ENCODE measurements around the gene COL6A5. TPM values are rescaled to one million over a fixed set of nuclear protein-coding genes. Genes with fewer than 3 reads are reported as not detected.

COL6A5 gene
- total and polyA plus RNA-seq, 2 donors (not counting 1 experiment from before 2014, with no cell fraction given) = 0.06 to 0.66 TPM

DNA sequence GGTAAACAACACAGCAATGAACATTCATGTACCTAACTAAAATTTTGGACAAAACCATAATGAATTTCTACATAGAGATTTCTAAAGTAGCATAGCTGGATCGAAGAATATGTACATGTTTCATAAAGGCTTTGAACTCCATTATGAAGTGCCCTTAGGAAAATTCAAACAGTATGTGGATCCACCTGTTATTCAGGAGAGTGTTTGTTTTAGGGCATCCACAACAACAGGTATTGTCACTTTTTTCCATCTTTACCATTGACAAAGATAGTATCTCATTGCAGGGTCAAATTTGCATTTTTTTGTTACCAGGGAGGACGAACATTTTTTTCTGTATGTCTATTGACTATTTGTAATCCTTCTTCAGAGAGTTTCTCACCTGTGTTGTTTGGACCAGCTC lies 75.0 kb downstream of the COL6A5 start:
- Histone ChIP-seq H3K27me3 (ENCODE audit: control insufficient read depth, insufficient read depth, low read length) (no peaks in the 10 kb centered on the region), H3K79me2 (ENCODE audit: control insufficient read depth, insufficient read depth, low read length) (no peaks in the 10 kb centered on the region), H2AFZ (ENCODE audit: low read length) (no peak overlapping the region), H3K4me2 (ENCODE audit: extremely low read depth, insufficient read depth, low read length) (no peak overlapping the region), H3K27ac (ENCODE audit: insufficient read depth, low read length) (no peak overlapping the region), H3K4me3 (replicated peaks in 1 of 4; ENCODE audit: control extremely low read depth in 1 of 4, insufficient read depth in 1 of 4, low read depth in 3 of 4, low read length in 4 of 4) (no peak overlapping the region), H3K36me3 (ENCODE audit: control insufficient read depth, insufficient read depth, low read length) (no peaks in the 10 kb centered on the region), H3K4me1 (ENCODE audit: control insufficient read depth, extremely low read depth, insufficient read depth, low read length) (no peaks in the 10 kb centered on the region), H3K9me3 (ENCODE audit: control insufficient read depth, insufficient read depth, low read depth, low read length) (no peaks in the 10 kb centered on the region), H4K20me1 (ENCODE audit: control insufficient read depth, extremely low read depth, insufficient read depth, low read length) (no peaks in the 10 kb centered on the region), H3K9ac (ENCODE audit: insufficient read depth, low read length) (no peak overlapping the region)
- DNase-seq (ENCODE audit: low read depth in 2 of 2) = no peak
- TF ChIP-seq, protein P1, sequence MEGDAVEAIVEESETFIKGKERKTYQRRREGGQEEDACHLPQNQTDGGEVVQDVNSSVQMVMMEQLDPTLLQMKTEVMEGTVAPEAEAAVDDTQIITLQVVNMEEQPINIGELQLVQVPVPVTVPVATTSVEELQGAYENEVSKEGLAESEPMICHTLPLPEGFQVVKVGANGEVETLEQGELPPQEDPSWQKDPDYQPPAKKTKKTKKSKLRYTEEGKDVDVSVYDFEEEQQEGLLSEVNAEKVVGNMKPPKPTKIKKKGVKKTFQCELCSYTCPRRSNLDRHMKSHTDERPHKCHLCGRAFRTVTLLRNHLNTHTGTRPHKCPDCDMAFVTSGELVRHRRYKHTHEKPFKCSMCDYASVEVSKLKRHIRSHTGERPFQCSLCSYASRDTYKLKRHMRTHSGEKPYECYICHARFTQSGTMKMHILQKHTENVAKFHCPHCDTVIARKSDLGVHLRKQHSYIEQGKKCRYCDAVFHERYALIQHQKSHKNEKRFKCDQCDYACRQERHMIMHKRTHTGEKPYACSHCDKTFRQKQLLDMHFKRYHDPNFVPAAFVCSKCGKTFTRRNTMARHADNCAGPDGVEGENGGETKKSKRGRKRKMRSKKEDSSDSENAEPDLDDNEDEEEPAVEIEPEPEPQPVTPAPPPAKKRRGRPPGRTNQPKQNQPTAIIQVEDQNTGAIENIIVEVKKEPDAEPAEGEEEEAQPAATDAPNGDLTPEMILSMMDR (conservative IDR thresholded peaks at IDR 0.05 in 1 of 2, IDR thresholded peaks at IDR 0.05 in 1 of 2; ENCODE audit: low read depth in 1 of 2, low read length in 2 of 2) = no peak
- TF ChIP-seq EZH2 (IDR thresholded peaks at IDR 0.05; ENCODE audit: low read length, missing control alignments) = no peak

DNA sequence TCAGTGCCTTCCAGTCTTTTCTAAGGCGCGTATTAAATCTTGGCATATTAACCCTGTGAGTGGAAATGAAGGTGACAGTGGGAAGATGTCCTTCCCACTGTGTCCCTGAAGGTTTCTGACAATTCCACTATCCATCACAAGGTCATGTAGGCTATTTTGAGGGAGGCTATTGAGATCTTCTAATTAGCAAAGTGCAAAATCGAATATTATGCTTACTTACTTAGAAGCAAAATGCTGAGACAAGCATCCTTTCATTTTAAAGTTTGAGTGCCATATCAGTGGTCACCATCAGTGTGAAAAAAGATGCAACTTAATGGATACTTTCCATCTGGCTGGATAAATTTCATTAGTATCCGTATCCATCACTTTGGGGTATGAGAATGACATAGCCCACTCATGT lies 77.6 kb downstream of the COL6A5 start:
- Histone ChIP-seq H3K27me3 (ENCODE audit: control insufficient read depth, insufficient read depth, low read length) (no peaks in the 10 kb centered on the region), H3K79me2 (ENCODE audit: control insufficient read depth, insufficient read depth, low read length) (no peaks in the 10 kb centered on the region), H3K36me3 (ENCODE audit: control insufficient read depth, insufficient read depth, low read length) (no peaks in the 10 kb centered on the region), H3K4me1 (ENCODE audit: control insufficient read depth, extremely low read depth, insufficient read depth, low read length) (no peaks in the 10 kb centered on the region), H3K4me3 (replicated peaks in 1 of 4; ENCODE audit: control extremely low read depth in 1 of 4, insufficient read depth in 1 of 4, low read depth in 3 of 4, low read length in 4 of 4) (no peak overlapping the region), H4K20me1 (ENCODE audit: control insufficient read depth, extremely low read depth, insufficient read depth, low read length) (no peaks in the 10 kb centered on the region), H3K9me3 (ENCODE audit: control insufficient read depth, insufficient read depth, low read depth, low read length) (no peaks in the 10 kb centered on the region), H3K27ac (ENCODE audit: insufficient read depth, low read length) (no peak overlapping the region), H3K9ac (ENCODE audit: insufficient read depth, low read length) (no peak overlapping the region), H2AFZ (ENCODE audit: low read length) (no peak overlapping the region), H3K4me2 (ENCODE audit: extremely low read depth, insufficient read depth, low read length) (no peak overlapping the region)
- TF ChIP-seq EZH2 (IDR thresholded peaks at IDR 0.05; ENCODE audit: low read length, missing control alignments) = no peak
- TF ChIP-seq, protein P1 (conservative IDR thresholded peaks at IDR 0.05 in 1 of 2, IDR thresholded peaks at IDR 0.05 in 1 of 2; ENCODE audit: low read depth in 1 of 2, low read length in 2 of 2) = no peak
- no peak for DNase-seq (ENCODE audit: low read depth in 2 of 2)

DNA sequence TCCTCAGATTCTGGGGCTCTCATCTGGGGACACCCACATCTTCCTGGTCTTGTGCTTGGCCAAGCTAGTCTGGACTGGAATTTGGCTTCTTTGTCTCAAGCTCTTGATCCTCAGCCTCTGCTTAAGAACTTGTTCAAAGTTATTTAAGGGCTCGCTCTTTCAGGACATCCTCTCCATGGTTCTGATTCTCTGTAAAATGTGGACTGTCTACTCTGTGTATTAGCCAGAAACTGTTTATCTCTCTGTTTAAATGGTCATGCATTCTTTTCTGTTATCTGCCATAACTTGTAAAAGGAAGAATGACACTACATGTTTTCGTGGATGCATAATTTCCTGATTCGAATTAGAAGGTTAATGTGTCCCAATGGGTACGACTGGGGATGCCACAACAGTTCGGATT lies 79.4 kb downstream of the COL6A5 start:
- Histone ChIP-seq H4K20me1 (ENCODE audit: control insufficient read depth, extremely low read depth, insufficient read depth, low read length) (no peaks in the 10 kb centered on the region), H3K27ac (ENCODE audit: insufficient read depth, low read length) (no peak overlapping the region), H3K4me1 (ENCODE audit: control insufficient read depth, extremely low read depth, insufficient read depth, low read length) (no peaks in the 10 kb centered on the region), H3K36me3 (ENCODE audit: control insufficient read depth, insufficient read depth, low read length) (no peaks in the 10 kb centered on the region), H2AFZ (ENCODE audit: low read length) (no peak overlapping the region), H3K4me3 (replicated peaks in 1 of 4; ENCODE audit: control extremely low read depth in 1 of 4, insufficient read depth in 1 of 4, low read depth in 3 of 4, low read length in 4 of 4) (no peak overlapping the region), H3K9ac (ENCODE audit: insufficient read depth, low read length) (no peak overlapping the region), H3K9me3 (ENCODE audit: control insufficient read depth, insufficient read depth, low read depth, low read length) (no peaks in the 10 kb centered on the region), H3K4me2 (ENCODE audit: extremely low read depth, insufficient read depth, low read length) (no peak overlapping the region), H3K27me3 (ENCODE audit: control insufficient read depth, insufficient read depth, low read length) (no peaks in the 10 kb centered on the region), H3K79me2 (ENCODE audit: control insufficient read depth, insufficient read depth, low read length) (no peaks in the 10 kb centered on the region)
- TF ChIP-seq EZH2 (IDR thresholded peaks at IDR 0.05; ENCODE audit: low read length, missing control alignments) = no peak
- TF ChIP-seq, protein P1 (conservative IDR thresholded peaks at IDR 0.05 in 1 of 2, IDR thresholded peaks at IDR 0.05 in 1 of 2; ENCODE audit: low read depth in 1 of 2, low read length in 2 of 2) = no peak
- DNase-seq (ENCODE audit: low read depth in 2 of 2) = no peak
